ENCODE results near the gene LAMTOR1. TPM values are rescaled to one million over a fixed set of nuclear protein-coding genes. Genes with fewer than 3 reads are reported as not detected.

LAMTOR1 gene
- total RNA-seq, 3 donors from 2014 or later: 87.2 to 120 (median 112) TPM

GRCh38 chr11:72078477-72078876, 24.6 kb downstream of the LAMTOR1 start:
- Histone ChIP-seq H3K27me3 (no peaks in the 10 kb centered on the region), H3K4me3 (peak overlapping the region in 2 of 3 donors; percentile 75), H3K4me1 (peaks cover 0 to 4% of the 10 kb centered on the region in 2 donors), H3K36me3 (no peaks in the 10 kb centered on the region), H3K9me3 (no peaks in the 10 kb centered on the region), H3K27ac (peak overlapping the region; percentile 81 to 99)
- DNase-seq (ENCODE audit: low spot score in 2 of 2): no peak
- TF ChIP-seq, protein P1, sequence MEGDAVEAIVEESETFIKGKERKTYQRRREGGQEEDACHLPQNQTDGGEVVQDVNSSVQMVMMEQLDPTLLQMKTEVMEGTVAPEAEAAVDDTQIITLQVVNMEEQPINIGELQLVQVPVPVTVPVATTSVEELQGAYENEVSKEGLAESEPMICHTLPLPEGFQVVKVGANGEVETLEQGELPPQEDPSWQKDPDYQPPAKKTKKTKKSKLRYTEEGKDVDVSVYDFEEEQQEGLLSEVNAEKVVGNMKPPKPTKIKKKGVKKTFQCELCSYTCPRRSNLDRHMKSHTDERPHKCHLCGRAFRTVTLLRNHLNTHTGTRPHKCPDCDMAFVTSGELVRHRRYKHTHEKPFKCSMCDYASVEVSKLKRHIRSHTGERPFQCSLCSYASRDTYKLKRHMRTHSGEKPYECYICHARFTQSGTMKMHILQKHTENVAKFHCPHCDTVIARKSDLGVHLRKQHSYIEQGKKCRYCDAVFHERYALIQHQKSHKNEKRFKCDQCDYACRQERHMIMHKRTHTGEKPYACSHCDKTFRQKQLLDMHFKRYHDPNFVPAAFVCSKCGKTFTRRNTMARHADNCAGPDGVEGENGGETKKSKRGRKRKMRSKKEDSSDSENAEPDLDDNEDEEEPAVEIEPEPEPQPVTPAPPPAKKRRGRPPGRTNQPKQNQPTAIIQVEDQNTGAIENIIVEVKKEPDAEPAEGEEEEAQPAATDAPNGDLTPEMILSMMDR (IDR thresholded peaks at IDR 0.05): no peak
- TF ChIP-seq POLR2A (IDR thresholded peaks at IDR 0.05) (no peak), POLR2AphosphoS5 (IDR thresholded peaks at IDR 0.05) (no peak)
- intact Hi-C loops (cut with DNase I; ENCODE audit: low total_unique reads): no loop called here

DNA sequence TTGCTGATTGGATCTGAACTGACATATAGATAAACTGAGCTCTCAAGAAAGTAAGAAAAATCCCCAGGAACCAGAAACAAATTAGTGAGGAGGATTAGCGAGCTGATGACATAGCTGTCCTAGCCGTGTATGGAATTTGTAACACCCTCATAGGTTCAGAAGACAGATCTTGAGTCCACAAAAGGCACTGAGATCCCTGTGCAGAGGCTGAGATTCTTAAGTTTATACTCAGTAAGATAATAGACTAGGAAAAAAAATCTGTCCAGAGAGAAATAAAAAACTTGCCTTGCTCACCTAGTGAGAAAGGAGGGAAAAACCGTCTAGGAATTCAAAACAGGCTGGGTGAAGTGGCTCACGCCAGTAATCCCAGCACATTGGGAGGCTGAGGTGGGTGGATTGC, 27.3 kb downstream of the LAMTOR1 start:
- intact Hi-C loops (cut with DNase I; ENCODE audit: low total_unique reads): no loop called here
- no peak for TF ChIP-seq POLR2A (IDR thresholded peaks at IDR 0.05)
- TF ChIP-seq, protein P1 (IDR thresholded peaks at IDR 0.05): no peak
- Histone ChIP-seq H3K27me3 (no peaks in the 10 kb centered on the region), H3K36me3 (no peaks in the 10 kb centered on the region), H3K4me1 (peaks cover 0 to 6% of the 10 kb centered on the region in 2 donors), H3K27ac (peak overlapping the region in 1 of 2 donors; percentile 15), H3K9me3 (no peaks in the 10 kb centered on the region), H3K4me3 (no peak overlapping the region)
- no peak for DNase-seq (ENCODE audit: low spot score in 2 of 2)

- DNase-seq (ENCODE audit: low spot score in 2 of 2): no peak
- Histone ChIP-seq H3K9me3 (no peaks in the 10 kb centered on the region), H3K4me3 (no peak overlapping the region), H3K27me3 (no peaks in the 10 kb centered on the region), H3K36me3 (no peaks in the 10 kb centered on the region), H3K27ac (peak overlapping the region in 1 of 2 donors; percentile 15), H3K4me1 (peaks cover 0 to 9% of the 10 kb centered on the region in 2 donors)
- TF ChIP-seq, protein P1 (IDR thresholded peaks at IDR 0.05): no peak
- TF ChIP-seq POLR2A (IDR thresholded peaks at IDR 0.05) (no peak), POLR2AphosphoS5 (IDR thresholded peaks at IDR 0.05) (no peak)
- intact Hi-C loops (cut with DNase I; ENCODE audit: low total_unique reads): no loop called here
Measured at GRCh38 chr11:72075109-72075508, 28.0 kb downstream of the LAMTOR1 start.

DNA sequence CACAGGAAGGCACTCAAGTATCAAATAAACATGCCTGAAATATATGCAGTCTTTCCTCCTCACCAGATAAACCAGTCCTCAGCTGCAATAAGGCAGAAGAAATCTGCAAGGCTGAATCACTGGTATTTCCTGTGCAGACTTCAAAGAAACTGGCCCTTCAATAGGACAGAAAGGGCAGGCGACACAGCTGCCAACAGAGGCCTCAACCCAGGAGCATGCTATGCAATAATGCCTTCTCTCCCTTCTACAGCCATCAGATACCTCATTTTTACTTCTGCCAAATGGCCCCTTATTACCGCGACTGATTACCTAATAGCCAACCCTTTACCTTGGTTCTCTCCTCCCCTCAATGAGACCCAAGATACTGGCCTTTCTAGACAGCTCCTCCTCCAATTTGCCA, 30.7 kb downstream of the LAMTOR1 start:
- H3K27ac ChIP-seq: peak overlapping the region; percentile 65 to 76
- TF ChIP-seq, protein P1 (IDR thresholded peaks at IDR 0.05): no peak
- TF ChIP-seq POLR2A (IDR thresholded peaks at IDR 0.05): no peak
- no peak for TF ChIP-seq POLR2AphosphoS5 (IDR thresholded peaks at IDR 0.05)
- H3K4me1 ChIP-seq: peaks cover 4 to 19% of the 10 kb centered on the region in 2 donors
- H3K27me3 ChIP-seq: no peaks in the 10 kb centered on the region
- DNase-seq (ENCODE audit: low spot score in 2 of 2): no peak
- H3K9me3 ChIP-seq: no peaks in the 10 kb centered on the region
- H3K36me3 ChIP-seq: no peaks in the 10 kb centered on the region
- H3K4me3 ChIP-seq: no peak overlapping the region
- intact Hi-C loops (cut with DNase I; ENCODE audit: low total_unique reads): no loop called here

DNA sequence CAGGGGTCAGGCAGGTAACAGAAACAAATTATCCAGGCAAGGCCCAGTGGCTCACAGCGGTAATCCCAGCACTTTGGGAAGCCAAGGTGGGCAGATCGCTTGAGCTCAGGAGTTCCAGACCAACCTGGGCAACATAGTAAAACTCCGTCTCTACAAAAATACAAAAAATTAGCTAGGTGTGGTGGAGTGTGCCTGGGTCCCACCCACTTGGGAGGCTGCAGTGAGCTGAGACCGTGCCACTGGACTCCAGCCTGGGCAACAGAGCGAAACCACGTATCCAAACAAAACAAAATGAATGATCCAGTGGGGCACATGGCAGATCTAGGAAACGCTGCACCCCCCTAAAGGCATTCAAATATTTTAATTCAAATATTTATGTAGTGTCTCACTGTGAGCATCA, 32.6 kb downstream of the LAMTOR1 start:
- TF ChIP-seq POLR2A (IDR thresholded peaks at IDR 0.05) (no peak), POLR2AphosphoS5 (IDR thresholded peaks at IDR 0.05) (no peak)
- TF ChIP-seq, protein P1 (IDR thresholded peaks at IDR 0.05): no peak
- peaks cover 4 to 27% of the 10 kb centered on the region in 2 donors for H3K4me1 ChIP-seq
- no peaks in the 10 kb centered on the region for H3K27me3 ChIP-seq
- DNase-seq (ENCODE audit: low spot score in 2 of 2): no peak
- H3K9me3 ChIP-seq: no peaks in the 10 kb centered on the region
- no peak overlapping the region for H3K4me3 ChIP-seq
- H3K27ac ChIP-seq: peak overlapping the region; percentile 88 to 90
- H3K36me3 ChIP-seq: no peaks in the 10 kb centered on the region
- intact Hi-C loops (cut with DNase I; ENCODE audit: low total_unique reads): no loop called here

Measured in breast epithelium (tissue), 4 donors.